Inflammatory macrophage (primary cell): Measurements from ENCODE around the gene AGAP3.

Experiments used
- DNase-seq, 2 donors: peaks; one replicate each; pipeline ENCODE4 v3.0.0-alpha.2; 2020 to 2022

Gene AGAP3

DNA sequence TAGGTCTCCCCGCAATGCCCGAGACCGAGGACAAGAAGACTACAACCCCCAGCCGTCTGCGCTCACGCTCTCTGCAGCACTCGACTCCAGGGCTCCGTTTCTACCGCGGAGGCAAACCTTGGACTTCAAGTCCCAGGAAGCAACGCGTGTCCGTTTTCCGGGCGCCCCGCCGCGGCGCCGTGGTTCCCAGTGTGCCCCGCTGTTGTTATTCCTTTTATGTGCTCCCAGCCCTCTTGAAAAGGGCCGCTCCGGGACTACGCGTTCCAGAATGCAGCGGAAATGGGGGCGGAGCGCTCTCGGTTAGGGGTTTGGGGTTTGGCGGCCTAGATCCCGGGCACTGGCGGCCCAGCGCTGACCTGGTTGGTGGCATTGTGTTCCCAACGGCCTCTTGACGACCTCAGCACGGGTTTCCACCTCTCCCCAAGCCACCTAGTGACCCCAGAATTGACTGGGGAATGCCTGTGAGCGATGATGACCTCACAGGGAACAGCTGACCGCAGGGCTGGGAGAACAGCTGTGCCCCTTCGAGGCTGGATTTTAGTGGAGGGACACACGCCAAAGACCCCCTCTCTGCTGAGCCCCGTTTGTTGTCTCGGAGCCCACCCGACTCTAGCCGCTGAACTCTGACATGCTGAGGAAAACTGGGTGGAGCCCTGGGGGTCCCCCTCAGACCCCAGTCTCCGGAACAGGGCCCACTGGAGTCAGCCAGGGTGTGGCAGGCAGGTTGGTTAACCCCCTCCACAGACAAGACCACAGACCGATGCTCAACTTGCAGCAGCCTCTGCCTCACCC, 28.1 kb upstream of the AGAP3 start:
- peak; percentile 99 to 100 for DNase-seq

DNA sequence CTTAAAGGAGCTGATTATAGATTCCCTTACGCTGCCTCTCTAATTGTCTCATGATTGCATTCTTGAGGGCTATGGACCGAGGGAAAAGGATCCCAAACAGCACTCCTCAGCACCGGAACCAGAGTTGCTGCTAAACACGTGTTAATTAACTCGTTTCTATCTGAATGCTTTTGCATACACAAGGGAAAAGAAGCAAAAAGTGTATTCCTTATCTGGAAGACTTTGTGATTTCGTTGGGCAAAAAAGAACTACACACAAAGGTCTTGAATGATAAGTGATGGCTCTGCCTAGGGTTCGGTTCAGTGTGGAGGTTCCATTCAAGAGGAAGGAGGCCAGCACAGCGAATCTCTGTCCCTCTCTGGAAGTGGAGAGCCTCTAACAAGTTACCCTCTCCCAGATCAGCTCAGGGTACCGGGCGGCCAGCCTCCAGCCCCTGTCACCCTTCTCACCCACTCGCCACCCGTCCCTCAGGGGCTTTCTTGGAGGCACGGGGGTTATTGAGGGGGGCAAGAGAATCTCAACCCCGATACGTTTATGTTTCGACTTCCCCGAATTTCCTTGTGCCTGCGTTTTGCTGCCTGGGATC, 27.4 kb upstream of the AGAP3 start:
- DNase-seq, result peak; percentile 10 to 12

GRCh38 chr7:151059367-151060112, 26.7 kb upstream of the AGAP3 start, which contains the start of gene SLC4A2:
Gene SLC4A2 (plus strand): TSS chr7:151059589. CDS start chr7:151061988, 2,399 bp downstream.
- DNase-seq, result peak; percentile 57 to 62

DNA sequence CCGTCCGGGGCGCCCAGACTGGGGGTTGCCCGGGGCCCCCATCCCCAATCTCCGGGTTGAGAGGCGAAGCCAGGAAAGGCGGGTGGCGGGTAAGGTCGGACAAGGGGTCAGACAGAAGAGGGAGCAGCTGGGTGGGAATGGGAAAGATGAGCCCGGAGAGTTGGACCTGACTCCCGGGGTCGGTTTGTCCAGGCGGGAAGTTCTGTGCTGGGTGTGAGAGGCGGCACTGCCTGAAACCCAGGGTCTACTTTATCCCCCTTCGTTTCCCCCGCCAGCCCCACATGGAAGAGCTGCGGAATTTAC, 26.2 kb upstream of the AGAP3 start:
- DNase-seq, result no peak

DNA sequence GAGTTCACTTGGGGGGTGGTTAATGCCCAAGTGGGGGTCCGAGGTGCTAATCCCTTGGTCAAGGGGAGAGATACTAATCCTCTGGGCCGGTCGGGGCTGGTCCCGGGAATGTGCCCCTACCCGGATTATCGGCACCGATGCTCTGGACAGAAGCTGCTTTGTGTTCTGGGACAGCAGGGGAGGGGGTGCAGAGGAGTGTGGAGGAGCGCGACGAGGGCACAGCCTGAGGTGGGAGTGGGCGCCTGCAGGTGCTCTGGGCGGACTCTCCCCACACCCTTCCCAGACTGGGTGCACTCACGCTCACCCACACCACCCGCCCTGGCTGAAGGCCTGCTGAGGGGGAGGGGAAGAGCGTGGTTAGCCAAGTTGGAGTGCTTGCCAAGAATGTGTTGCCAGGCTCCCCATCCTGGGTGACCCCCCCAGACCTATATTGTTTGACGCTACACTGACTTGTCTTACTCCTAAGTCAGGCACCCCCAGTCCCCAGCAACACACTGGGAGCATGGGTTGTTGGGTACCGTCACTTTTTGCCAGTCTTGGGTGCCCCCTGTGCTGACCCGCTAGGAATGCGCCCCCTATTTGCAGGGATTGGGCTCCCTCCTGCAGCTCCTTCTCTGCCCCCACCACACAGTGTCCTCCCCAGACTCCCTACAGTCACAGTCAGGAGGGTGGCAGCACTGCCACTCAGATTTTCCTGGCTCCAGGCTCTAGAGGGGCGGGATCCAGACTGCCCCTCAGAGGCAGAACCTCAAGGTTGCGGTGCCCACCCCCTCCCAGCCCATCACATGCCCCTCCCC, 25.7 kb upstream of the AGAP3 start:
- DNase-seq, result peak in 1 of 2 donors; percentile 14

DNA sequence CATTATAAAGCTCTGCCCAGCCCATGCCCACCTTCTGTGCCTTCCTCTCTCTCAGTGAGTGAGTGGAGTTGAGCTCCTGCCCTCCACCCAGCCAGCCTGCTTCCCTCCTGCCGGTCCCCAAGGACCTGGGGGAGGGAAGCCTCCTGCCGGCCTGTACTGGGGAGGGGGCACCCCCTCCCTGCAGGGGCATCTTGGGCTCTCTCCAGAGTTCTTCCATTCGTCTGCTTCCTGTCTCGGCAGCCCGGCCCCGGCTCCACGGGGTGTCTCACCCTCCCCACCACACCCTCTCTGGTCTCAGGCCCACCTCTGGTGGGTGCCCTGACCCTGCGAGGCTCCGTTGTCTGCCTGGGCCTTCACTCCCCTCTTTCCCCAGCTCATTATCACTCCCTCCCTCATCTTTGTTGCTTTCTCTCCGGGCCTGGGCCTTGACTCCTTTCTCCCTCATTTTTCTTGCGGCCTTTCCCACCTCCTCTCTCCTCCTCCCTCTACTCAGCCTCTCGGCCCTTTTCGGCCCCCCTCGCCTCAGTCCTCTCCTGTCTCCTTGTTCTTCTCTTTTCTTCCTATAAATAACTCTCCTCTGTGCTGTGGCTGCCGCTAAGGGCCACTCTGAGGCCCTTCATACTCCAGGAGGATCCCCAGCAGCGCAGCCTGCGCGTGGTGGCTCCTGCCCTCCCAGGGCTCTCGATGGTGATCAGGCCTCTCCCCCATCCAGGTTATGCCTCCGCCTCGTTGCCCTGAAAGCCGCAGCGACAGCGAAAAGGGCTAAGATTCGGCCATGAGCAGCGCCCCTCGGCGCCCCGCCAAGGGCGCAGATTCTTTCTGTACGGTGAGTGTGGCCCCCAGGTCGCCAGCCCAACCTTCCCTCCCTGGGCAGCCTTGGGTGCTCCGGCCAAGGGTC, 24.8 kb upstream of the AGAP3 start:
- no peak for DNase-seq

- no peak for DNase-seq
Measured at GRCh38 chr7:151062111-151062398, 24.2 kb upstream of the AGAP3 start.

DNA sequence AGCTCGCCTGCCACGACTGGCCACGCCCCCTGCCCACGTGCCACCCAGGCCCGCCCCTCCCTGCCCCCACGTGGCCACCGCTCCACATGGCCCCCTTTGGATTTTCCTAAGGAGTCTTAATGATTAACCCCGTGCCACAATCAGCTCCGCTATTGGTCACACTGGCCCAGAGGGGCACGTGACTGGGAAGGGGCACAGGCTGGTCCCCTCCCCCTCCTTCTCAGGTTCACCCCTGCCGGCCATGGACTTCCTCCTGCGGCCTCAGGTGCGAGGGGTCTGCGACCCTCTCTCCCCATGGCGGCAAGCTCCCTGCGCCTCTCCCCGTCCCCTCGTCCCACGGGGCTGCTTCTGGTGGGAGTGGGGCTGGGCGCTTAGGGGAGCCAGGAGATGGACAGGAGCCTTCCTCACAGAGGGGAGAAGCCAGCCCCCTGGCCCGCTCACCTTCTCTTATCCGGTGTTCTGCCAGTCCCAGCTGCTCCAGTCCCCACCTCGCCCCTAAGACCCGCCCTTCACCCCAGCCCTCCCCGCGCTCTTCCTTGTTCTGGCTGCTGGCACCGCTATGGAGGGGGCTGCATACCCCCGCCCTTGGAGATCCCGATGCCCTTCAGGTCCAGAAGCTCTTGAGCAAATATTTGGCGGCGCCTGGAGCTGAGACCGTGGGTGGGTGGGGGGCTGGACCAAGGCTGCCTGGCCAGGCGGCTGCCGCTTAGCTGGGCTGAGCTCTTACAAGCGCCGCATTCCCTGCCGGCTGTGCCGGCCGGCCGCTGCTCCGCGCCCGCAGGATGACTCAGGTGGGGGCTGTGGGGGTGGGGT, 23.7 kb upstream of the AGAP3 start:
- no peak for DNase-seq

- no peak for DNase-seq
Measured at GRCh38 chr7:151063212-151063561, 23.1 kb upstream of the AGAP3 start.

GRCh38 chr7:151064454-151064853, 21.8 kb upstream of the AGAP3 start:
- no peak for DNase-seq

- DNase-seq, result no peak
Measured at GRCh38 chr7:151064993-151065392, 21.3 kb upstream of the AGAP3 start.

GRCh38 chr7:151065516-151065915, 20.8 kb upstream of the AGAP3 start:
- no peak for DNase-seq

DNA sequence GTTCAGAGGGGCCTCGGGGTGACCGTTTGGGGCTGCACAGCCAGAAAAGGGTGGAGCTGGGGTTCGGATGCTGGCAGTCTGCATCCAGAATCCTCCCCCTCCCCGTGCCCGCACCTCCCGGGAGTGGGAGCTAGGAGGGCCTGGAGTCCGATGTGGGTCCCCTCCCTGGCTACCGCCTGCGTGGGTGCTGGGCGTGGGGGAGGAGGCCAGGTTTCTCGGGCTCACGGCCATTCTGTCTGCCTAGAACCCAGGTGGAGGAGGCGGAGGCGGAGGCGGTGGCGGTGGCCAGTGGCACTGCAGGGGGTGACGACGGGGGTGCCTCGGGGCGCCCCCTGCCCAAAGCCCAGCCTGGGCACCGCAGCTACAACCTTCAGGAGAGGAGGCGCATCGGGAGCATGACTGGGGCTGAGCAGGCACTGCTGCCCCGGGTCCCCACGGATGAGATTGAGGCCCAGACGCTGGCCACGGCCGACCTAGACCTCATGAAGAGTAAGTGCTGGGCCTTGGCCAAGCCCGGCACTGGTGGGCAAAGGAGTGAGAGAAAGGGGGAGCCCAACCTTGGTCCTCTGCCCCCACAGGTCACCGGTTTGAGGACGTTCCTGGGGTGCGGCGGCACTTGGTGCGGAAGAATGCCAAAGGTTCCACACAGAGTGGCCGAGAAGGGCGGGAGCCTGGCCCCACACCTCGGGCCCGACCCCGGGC, 19.9 kb upstream of the AGAP3 start:
- no peak for DNase-seq

GRCh38 chr7:151068069-151068773, 18.1 kb upstream of the AGAP3 start:
- DNase-seq, result no peak

DNA sequence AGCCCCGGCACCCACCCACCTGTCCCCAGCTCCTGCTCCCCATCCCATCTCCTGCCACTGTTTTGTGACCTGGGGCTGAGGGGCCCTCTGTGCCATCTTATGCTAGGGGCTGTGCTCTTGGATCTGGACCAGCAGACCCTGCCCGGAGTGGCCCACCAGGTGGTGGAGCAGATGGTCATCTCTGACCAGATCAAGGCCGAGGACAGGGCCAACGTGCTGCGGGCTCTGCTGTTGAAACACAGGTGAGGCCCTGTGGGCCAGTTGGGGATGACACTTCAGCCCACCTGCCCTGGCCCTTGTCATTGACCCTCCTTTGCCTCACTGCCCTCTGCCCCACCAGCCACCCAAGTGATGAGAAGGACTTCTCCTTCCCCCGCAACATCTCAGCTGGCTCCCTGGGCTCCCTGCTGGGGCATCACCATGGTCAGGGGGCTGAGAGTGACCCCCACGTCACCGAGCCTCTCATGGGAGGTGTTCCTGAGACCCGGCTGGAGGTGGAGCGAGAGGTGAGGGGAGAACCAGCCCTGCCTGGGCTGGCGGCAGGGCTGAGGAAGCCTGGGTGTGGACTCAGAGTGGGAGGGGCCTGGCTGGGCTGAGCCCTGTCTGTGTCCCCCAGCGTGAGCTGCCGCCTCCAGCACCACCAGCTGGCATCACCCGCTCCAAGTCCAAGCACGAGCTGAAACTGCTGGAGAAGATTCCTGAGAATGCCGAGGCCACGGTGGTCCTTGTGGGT, 16.3 kb upstream of the AGAP3 start:
- no peak for DNase-seq

GRCh38 chr7:151070574-151070960, 15.7 kb upstream of the AGAP3 start:
- DNase-seq, result no peak

GRCh38 chr7:151071032-151071866, 15.0 kb upstream of the AGAP3 start:
- no peak for DNase-seq

DNA sequence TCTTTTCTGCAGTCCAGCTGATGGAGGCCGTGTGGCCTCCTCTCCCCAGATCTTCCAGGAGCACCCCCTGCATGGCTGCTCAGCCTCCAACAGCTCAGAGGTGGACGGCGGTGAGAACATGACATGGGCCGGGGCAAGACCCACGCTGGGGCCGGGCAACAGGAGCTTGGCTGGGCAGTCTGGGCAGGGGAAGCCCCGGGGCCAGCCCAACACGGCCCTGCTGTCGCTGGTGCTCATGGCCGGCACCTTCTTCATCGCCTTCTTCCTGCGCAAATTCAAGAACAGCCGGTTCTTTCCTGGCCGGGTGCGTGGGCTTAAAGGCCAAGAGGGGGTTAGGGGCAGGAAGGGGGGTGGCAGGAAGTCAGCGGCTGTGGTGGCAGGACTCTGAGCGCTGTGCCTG, 12.3 kb upstream of the AGAP3 start:
- DNase-seq, result no peak
